H1 (cell line): Measurements from ENCODE around the gene RAB3IL1. TPM values are rescaled to one million over a fixed set of nuclear protein-coding genes. Genes with fewer than 3 reads are reported as not detected.

ENCODE experiments used
- CTCF ChIA-PET: fragments of 300-600 bp; sonication (Branson Sonifier 250); formaldehyde crosslinking; loops from one replicate; lab custom pipeline; 2021; ENCODE audit not compliant: partially characterized antibody; lab: Charles Lee
- POLR2A ChIA-PET: fragments of 300-600 bp; sonication (Branson Sonifier 250); formaldehyde crosslinking; loops from one replicate; lab custom pipeline; 2021; ENCODE audit warnings: inconsistent platforms; ENCODE audit not compliant: partially characterized antibody; lab: Charles Lee
- DNase-seq, 2 experiments: peaks; one replicate each; pipeline versions ENCODE4 v3.0.0 to v3.0.0-alpha.2; 2010 to 2022; ENCODE audit warnings: low spot score in 2 of 2, low read depth in 1 of 2, mixed read lengths in 1 of 2
- FAIRE-seq: peaks from 2 replicates; lab custom pipeline; 2011; peaks lifted over from hg19 to GRCh38; lab: Jason Lieb, UNC
- H2AFZ ChIP-seq: 2 replicates; pipeline ENCODE4 v1.8.1; 2012; ENCODE audit warnings: low read length, inconsistent platforms
- H2AK5ac ChIP-seq: 2 replicates; pipeline ENCODE4 v1.6.1; 2013; ENCODE audit warnings: low read depth, low read length
- H2BK120ac ChIP-seq: replicated peaks from 2 replicates; pipeline ENCODE3; 2013; ENCODE audit warnings: low read depth, low read length, inconsistent platforms
- H2BK12ac ChIP-seq: 2 replicates; pipeline ENCODE4 v1.6.1; 2013; ENCODE audit warnings: low read depth, low read length
- H2BK15ac ChIP-seq: 2 replicates; pipeline ENCODE4 v1.6.1; 2013; ENCODE audit warnings: low read length
- H2BK20ac ChIP-seq: 2 replicates; pipeline ENCODE4 v1.6.1; 2013; ENCODE audit warnings: low read length
- H2BK5ac ChIP-seq: 2 replicates; pipeline ENCODE4 v1.6.1; 2013; ENCODE audit warnings: low read depth, low read length
- H3K14ac ChIP-seq: 2 replicates; pipeline ENCODE4 v1.6.1; 2013; ENCODE audit warnings: inconsistent platforms; ENCODE audit not compliant: insufficient read length
- H3K18ac ChIP-seq: 2 replicates; pipeline ENCODE4 v1.6.1; 2013; ENCODE audit warnings: low read length; ENCODE audit errors: extremely low read depth
- H3K23ac ChIP-seq: 2 replicates; pipeline ENCODE4 v1.6.1; 2013; ENCODE audit warnings: inconsistent platforms; ENCODE audit not compliant: insufficient read length
- H3K23me2 ChIP-seq: 2 replicates; pipeline ENCODE4 v1.6.1; 2013; ENCODE audit warnings: low read depth, low read length
- H3K27ac ChIP-seq: 2 replicates; pipeline ENCODE4 v1.6.1; 2011; ENCODE audit warnings: low read depth, low read length, inconsistent platforms
- H3K27me3 ChIP-seq, 4 experiments: replicated peaks in 1 of 4; 1 replicate in 1 of 4; 2 replicates in 3 of 4; pipeline versions ENCODE4 v1.6.1 to v1.8.1; 2011 to 2013; ENCODE audit warnings: low read length in 3 of 4, mild to moderate bottlenecking in 3 of 4, inconsistent platforms in 2 of 4, mixed read lengths in 2 of 4, moderate library complexity in 1 of 4; ENCODE audit not compliant: control insufficient read depth in 3 of 4, insufficient read depth in 3 of 4; ENCODE audit errors: extremely low read depth in 1 of 4
- H3K36me3 ChIP-seq, 4 experiments: 2 replicates each; pipeline versions ENCODE4 v1.6.1 to v1.8.1; 2011 to 2013; ENCODE audit warnings: mild to moderate bottlenecking in 4 of 4, low read length in 3 of 4, moderate library complexity in 2 of 4, control low read depth in 1 of 4, inconsistent platforms in 1 of 4; ENCODE audit not compliant: insufficient read depth in 4 of 4, control insufficient read depth in 2 of 4
- H3K4ac ChIP-seq: replicated peaks from 2 replicates; pipeline ENCODE3; 2013; ENCODE audit warnings: low read length, low read depth, mixed read lengths, inconsistent platforms; ENCODE audit not compliant: insufficient read length
- H3K4me1 ChIP-seq, 4 experiments: replicated peaks in 1 of 4; 1 replicate in 1 of 4; 2 replicates in 3 of 4; pipeline versions ENCODE4 v1.6.1 to v1.8.1; 2011 to 2013; ENCODE audit warnings: low read length in 3 of 4, inconsistent platforms in 2 of 4, mixed read lengths in 1 of 4; ENCODE audit not compliant: insufficient read depth in 4 of 4, control insufficient read depth in 3 of 4
- H3K4me2 ChIP-seq, 2 experiments: 2 replicates each; pipeline versions ENCODE4 v1.6.1 to v1.8.1; 2011 to 2013; ENCODE audit warnings: low read depth in 2 of 2, low read length in 2 of 2, control low read depth in 1 of 2, inconsistent platforms in 1 of 2, mild to moderate bottlenecking in 1 of 2; ENCODE audit not compliant: insufficient read depth in 1 of 2
- H3K4me3 ChIP-seq, 4 experiments: fragments of 200-600, 300-600 bp in 1 of 4; sonication (generic), shearing (Covaris generic), sonication (Bioruptor Twin) in 1 of 4; 2 replicates each; pipeline versions ENCODE4 v1.5.1 to v1.8.1; 2011 to 2016; ENCODE audit warnings: low read length in 4 of 4, low read depth in 3 of 4, control low read depth in 2 of 4, inconsistent platforms in 2 of 4, mild to moderate bottlenecking in 2 of 4, mixed read lengths in 1 of 4, moderate library complexity in 1 of 4; ENCODE audit not compliant: insufficient read depth in 2 of 4; ENCODE audit errors: extremely low read depth in 1 of 4
- H3K56ac ChIP-seq: replicated peaks from 2 replicates; pipeline ENCODE3; 2013; ENCODE audit warnings: low read depth, mild to moderate bottlenecking, mixed read lengths, low read length, inconsistent platforms; ENCODE audit not compliant: insufficient read length
- H3K79me1 ChIP-seq: 2 replicates; pipeline ENCODE4 v1.6.1; 2013; ENCODE audit warnings: low read depth, low read length, control low read depth
- H3K79me2 ChIP-seq, 2 experiments: 2 replicates each; pipeline versions ENCODE4 v1.6.1 to v1.8.1; 2012 to 2013; ENCODE audit warnings: low read length in 2 of 2, mild to moderate bottlenecking in 2 of 2, inconsistent platforms in 1 of 2; ENCODE audit not compliant: insufficient read depth in 2 of 2, control insufficient read depth in 1 of 2
- H3K9ac ChIP-seq, 4 experiments: replicated peaks in 1 of 4; 1 replicate in 1 of 4; 2 replicates in 3 of 4; pipeline versions ENCODE4 v1.6.1 to v1.8.1; 2011 to 2013; ENCODE audit warnings: low read depth in 3 of 4, low read length in 3 of 4, control low read depth in 2 of 4, mild to moderate bottlenecking in 2 of 4, moderate library complexity in 2 of 4, inconsistent platforms in 1 of 4; ENCODE audit errors: extremely low read depth in 1 of 4
- H3K9me3 ChIP-seq, 2 experiments: 2 replicates each; pipeline versions ENCODE4 v1.6.1 to v1.8.1; 2012 to 2013; ENCODE audit warnings: mild to moderate bottlenecking in 2 of 2, moderate library complexity in 2 of 2, control low read depth in 1 of 2, inconsistent platforms in 1 of 2, low read depth in 1 of 2, low read length in 1 of 2, mixed read lengths in 1 of 2; ENCODE audit not compliant: insufficient read depth in 2 of 2
- H4K20me1 ChIP-seq, 2 experiments: replicated peaks in 1 of 2; 2 replicates each; pipeline versions ENCODE3 to v1.8.1; 2011 to 2013; ENCODE audit warnings: inconsistent platforms in 2 of 2, low read length in 2 of 2, mild to moderate bottlenecking in 1 of 2; ENCODE audit not compliant: insufficient read depth in 2 of 2, control insufficient read depth in 1 of 2
- H4K5ac ChIP-seq: 2 replicates; pipeline ENCODE4 v1.6.1; 2013; ENCODE audit warnings: low read length, low read depth, mixed read lengths, inconsistent platforms; ENCODE audit not compliant: insufficient read length
- H4K8ac ChIP-seq: 2 replicates; pipeline ENCODE4 v1.8.0; 2013; ENCODE audit warnings: mild to moderate bottlenecking, moderate library complexity, low read length, inconsistent platforms; ENCODE audit not compliant: insufficient read depth; ENCODE audit errors: extremely low read depth
- H4K91ac ChIP-seq: replicated peaks from 2 replicates; pipeline ENCODE3; 2013; ENCODE audit warnings: low read length, mixed read lengths, inconsistent platforms; ENCODE audit not compliant: insufficient read length
- CEBPB ChIP-seq: IDR thresholded peaks from 2 replicates; pipeline ENCODE4 v1.6.1; 2012; ENCODE audit warnings: low read depth, low read length
- EP300 ChIP-seq, 2 experiments: IDR thresholded peaks; 1 replicate in 1 of 2; 2 replicates in 1 of 2; pipeline ENCODE4 v1.6.1; 2011 to 2012; ENCODE audit warnings: low read depth in 2 of 2, low read length in 2 of 2, mild to moderate bottlenecking in 2 of 2, borderline replicate concordance in 1 of 2, inconsistent platforms in 1 of 2, moderate library complexity in 1 of 2
- GABPA ChIP-seq: IDR thresholded peaks from 2 replicates; pipeline ENCODE4 v1.6.1; 2011; ENCODE audit warnings: mild to moderate bottlenecking, low read length, moderate library complexity, borderline replicate concordance; ENCODE audit not compliant: insufficient read depth
- HDAC2 ChIP-seq, 2 experiments: fragments of 300-600 bp in 1 of 2; sonication (generic) in 1 of 2; IDR thresholded peaks; 2 replicates each; pipeline ENCODE4 v1.6.1; 2011 to 2012; ENCODE audit warnings: low read depth in 2 of 2, low read length in 2 of 2, mild to moderate bottlenecking in 2 of 2, moderate library complexity in 2 of 2, borderline replicate concordance in 1 of 2, inconsistent platforms in 1 of 2
- JUND ChIP-seq: IDR thresholded peaks from 2 replicates; pipeline ENCODE4 v1.6.1; 2011; ENCODE audit warnings: mild to moderate bottlenecking, improper control_type of control experiment, low read length
- SP1 ChIP-seq: IDR thresholded peaks from 2 replicates; pipeline ENCODE4 v1.6.1; 2011; ENCODE audit warnings: low read depth, low read length
- TBP ChIP-seq: IDR thresholded peaks from 2 replicates; pipeline ENCODE4 v1.6.1; 2011; ENCODE audit warnings: low read depth, low read length, improper control_type of control experiment
- TCF12 ChIP-seq: IDR thresholded peaks from 2 replicates; pipeline ENCODE4 v1.6.1; 2011; ENCODE audit warnings: low read depth, mild to moderate bottlenecking, low read length
- WGBS, 2 experiments: shearing (Covaris generic) in 1 of 2; methylation state at CpG; one replicate each; pipeline versions ENCODE4 v1.1.6 to v1.1.7; 2013 to 2015; ENCODE audit warnings: low lambda C conversion rate in 2 of 2, mixed read lengths in 2 of 2, inconsistent platforms in 1 of 2, low coverage in 1 of 2, missing lambda C conversion rate in 1 of 2; ENCODE audit not compliant: insufficient replicate concordance in 2 of 2, insufficient coverage in 1 of 2, insufficient read length in 1 of 2; ENCODE audit errors: extremely low coverage in 1 of 2, missing lambda C conversion rate in 1 of 2; 5-methylcytosine and 5-hydroxymethylcytosine counted together
- polyA plus RNA-seq, 7 experiments: library from polyadenylated mRNA; depleted of rRNA in 3 of 7; stranded (reverse) in 5 of 7; unstranded in 2 of 7; fragments of >200 nt in 5 of 7; fragments of 200-250 nt in 2 of 7; gene quantifications; 1 replicate in 5 of 7; 2 replicates in 1 of 7; 4 replicates in 1 of 7; pipeline versions ENCODE4 v1.2.1 to v1.2.3, GENCODE V29; 2011 to 2013; ENCODE audit warnings: missing spikeins in 2 of 7, mixed read lengths in 2 of 7
- total RNA-seq: library from RNA; stranded (reverse); fragmentation: NEBNext Ultra II Directional; extraction: Animal tissue kit (Norgen Biotek cat#: 25700); gene quantifications from 2 replicates; pipeline ENCODE4 v1.2.1, GENCODE V29; 2021
- TF ChIP-seq, protein P1 (sequence below): IDR thresholded peaks from 2 replicates; pipeline ENCODE4 v1.6.1; 2012; ENCODE audit warnings: inconsistent platforms

Gene RAB3IL1
- total and polyA plus RNA-seq, 2 of the 8 experiments (the other 6 are each of a cell fraction or from before 2014, with no cell fraction given) = 6.8 to 7.9 TPM

DNA sequence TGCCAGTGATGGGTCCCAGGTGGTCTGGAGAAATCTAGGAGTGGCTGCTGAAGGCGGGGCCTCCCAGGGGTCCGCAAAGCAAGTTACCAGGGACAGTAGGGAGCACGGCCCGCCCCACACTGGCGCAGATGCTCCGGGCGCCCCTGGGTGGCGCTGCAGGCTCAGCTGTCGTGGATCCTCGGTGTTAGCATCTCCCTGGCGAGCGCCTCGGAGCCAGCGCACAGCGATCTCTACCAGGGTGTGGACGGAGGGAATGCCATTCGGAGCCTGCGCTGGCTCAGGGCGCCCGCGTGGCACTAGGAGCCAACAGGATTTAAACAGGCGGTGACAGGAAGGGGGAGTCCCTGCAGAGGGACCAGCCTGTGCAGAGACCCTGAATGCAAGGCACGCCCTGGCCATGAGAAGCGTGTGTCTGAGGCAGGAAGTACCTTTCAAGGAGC is 46.2 kb downstream of the RAB3IL1 start:
- Histone ChIP-seq H3K79me2 (no peaks in the 10 kb centered on the region), H3K36me3 (peaks cover 0 to 4% (median under 1%) of the 10 kb centered on the region in 4 experiments; a peak in 3 of 8 replicates), H3K18ac (peak overlapping the region; percentile 2; the same call in 1 of the 2 replicates), H2AK5ac (no peak overlapping the region), H2BK120ac (no peak overlapping the region), H2BK12ac (no peak overlapping the region), H3K79me1 (no peaks in the 10 kb centered on the region), H3K4me3 (peak overlapping the region in 2 of 4 experiments; percentile 22 to 30; a peak in 5 of 8 replicates), H3K27ac (no peak overlapping the region), H4K20me1 (peaks cover 0 to 6% of the 10 kb centered on the region in 2 experiments), H2BK15ac (0 out of 2 replicates have a peak overlapping the region, but pooled peaks have one; percentile 19), H3K4ac (no peak overlapping the region), H3K14ac (no peak overlapping the region), H4K5ac (no peak overlapping the region), H3K23ac (no peak overlapping the region), H3K4me2 (peak overlapping the region in 1 of 2 experiments; percentile 59; a peak in 3 of 4 replicates), H3K9me3 (no peaks in the 10 kb centered on the region), H2BK5ac (no peak overlapping the region), H3K27me3 (peaks cover 0 to 11% (median 8%) of the 10 kb centered on the region in 4 experiments; a peak in 5 of 7 replicates), H2AFZ (peak overlapping the region; percentile 13; the same call in 1 of the 2 replicates), H4K91ac (no peak overlapping the region), H2BK20ac (peak overlapping the region; percentile 44; the same call in 1 of the 2 replicates), H3K23me2 (no peaks in the 10 kb centered on the region), H3K4me1 (peaks cover 4 to 14% (median 4%) of the 10 kb centered on the region in 4 experiments; a peak in 6 of 7 replicates), H4K8ac (no peak overlapping the region), H3K56ac (no peak overlapping the region), H3K9ac (no peak overlapping the region)
- FAIRE-seq = no peak
- DNase-seq = peak; percentile 73 to 94
- ChIA-PET CTCF (interaction anchor here (0.5 to 10.9 kb wide), 36 partner anchors 9 to 392 kb away, joined by 3 to 172 read pairs (median 4); no protein-coding TSS in a partner anchor), POLR2A (interaction anchor here (1.1 to 2.4 kb wide), 7 partner anchors 10 to 283 kb away, joined by 3 to 9 read pairs (median 7); no protein-coding TSS in a partner anchor)
- 9% methylated on average over 24 of the region's 24 CpGs; no CpG with 5 or more reads in 1 of the 2 experiments for WGBS, 2 experiments
- TF ChIP-seq TBP = 0 out of 2 replicates have a peak, but pooled peaks have one; percentile 22
- 0 out of 2 replicates have a peak, but pooled peaks have one; percentile 18 for TF ChIP-seq JUND
- TF ChIP-seq, protein P1, sequence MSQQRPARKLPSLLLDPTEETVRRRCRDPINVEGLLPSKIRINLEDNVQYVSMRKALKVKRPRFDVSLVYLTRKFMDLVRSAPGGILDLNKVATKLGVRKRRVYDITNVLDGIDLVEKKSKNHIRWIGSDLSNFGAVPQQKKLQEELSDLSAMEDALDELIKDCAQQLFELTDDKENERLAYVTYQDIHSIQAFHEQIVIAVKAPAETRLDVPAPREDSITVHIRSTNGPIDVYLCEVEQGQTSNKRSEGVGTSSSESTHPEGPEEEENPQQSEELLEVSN = peak; percentile 55
- no peak for TF ChIP-seq CEBPB
- TF ChIP-seq HDAC2 (IDR thresholded peaks at IDR 0.05; ENCODE audit: borderline replicate concordance in 1 of 2, low read depth in 2 of 2, low read length in 2 of 2) = 0 out of 4 replicates have a peak, but pooled peaks of 1 of the 2 experiments have one; percentile 13
- 0 out of 3 replicates have a peak, but pooled peaks of 1 of the 2 experiments have one; percentile 27 for TF ChIP-seq EP300 (IDR thresholded peaks at IDR 0.05; ENCODE audit: borderline replicate concordance in 1 of 2, low read depth in 2 of 2, low read length in 2 of 2)
- 0 out of 2 replicates have a peak, but pooled peaks have one; percentile 18 for TF ChIP-seq TCF12
- no peak for TF ChIP-seq SP1
- TF ChIP-seq GABPA = peak; percentile 82; the same call in 1 of the 2 replicates
